Chondrocyte (in vitro differentiated cells): ENCODE results near the gene SEC14L1. TPM values are rescaled to one million over a fixed set of nuclear protein-coding genes. Genes with fewer than 3 reads are reported as not detected.
"Not testable (repeated sequence)": the region's sequence is repeated elsewhere in the genome, so short reads cannot be mapped to it uniquely, and the experiment has no call there.

Experiments used
- DNase-seq: peaks from one replicate; pipeline ENCODE4 v3.0.0; 2021; ENCODE audit warnings: mixed read lengths, low spot score
- H3K27ac Mint-ChIP-seq: one replicate; pipeline ENCODE4 v1.8.0; 2021; ENCODE audit warnings: mild to moderate bottlenecking, moderate library complexity, mixed read lengths; ENCODE audit not compliant: unreplicated experiment
- H3K27me3 Mint-ChIP-seq: 2 replicates; pipeline ENCODE4 v1.8.0; 2021; ENCODE audit warnings: low read depth, mixed read lengths
- H3K36me3 Mint-ChIP-seq: 2 replicates; pipeline ENCODE4 v1.8.0; 2021; ENCODE audit warnings: low read depth, mixed read lengths
- H3K4me1 Mint-ChIP-seq: 2 replicates; pipeline ENCODE4 v1.8.0; 2021; ENCODE audit warnings: low read depth, mild to moderate bottlenecking, mixed read lengths
- H3K4me3 Mint-ChIP-seq: one replicate; pipeline ENCODE4 v1.8.0; 2021; ENCODE audit warnings: mild to moderate bottlenecking, moderate library complexity, mixed read lengths; ENCODE audit not compliant: unreplicated experiment
- H3K9me3 Mint-ChIP-seq: 2 replicates; pipeline ENCODE4 v1.8.0; 2021; ENCODE audit warnings: low read depth, mixed read lengths
- total RNA-seq: library from RNA; stranded (reverse); gene quantifications from 3 replicates; pipeline ENCODE4 v1.2.1, GENCODE V29; 2021
- TF ChIP-seq, protein P1 (sequence below): fragments of 200-600 bp; sonication (generic); IDR thresholded peaks from 2 replicates; pipeline ENCODE4 v1.5.0; 2021; ENCODE audit warnings: antibody characterized with exemption, mild to moderate bottlenecking, moderate library complexity

SEC14L1 gene
- total RNA-seq, 1 donor from 2014 or later = 51.8 TPM

DNA sequence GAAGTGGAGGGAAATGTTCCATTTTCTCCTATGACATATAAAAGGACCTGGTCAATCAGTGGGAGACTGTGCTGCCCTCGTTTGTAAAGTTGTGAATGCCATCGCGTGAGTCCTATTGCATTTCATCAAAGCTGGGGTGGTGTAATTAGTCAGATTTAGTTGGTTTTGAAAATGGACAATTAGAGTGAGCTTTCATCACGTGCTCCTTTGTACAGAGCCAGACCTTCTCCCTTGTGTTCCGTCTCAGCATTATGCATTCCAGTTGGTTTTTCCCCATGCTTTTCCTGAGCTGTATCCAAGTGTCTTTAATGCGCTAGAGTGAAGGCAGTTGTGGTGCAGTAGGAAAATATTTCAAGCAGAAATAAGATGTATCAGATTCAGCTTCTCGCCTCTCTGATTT, 10.4 kb downstream of the SEC14L1 start:
- H3K27ac Mint-ChIP-seq = no peak overlapping the region
- TF ChIP-seq, protein P1, sequence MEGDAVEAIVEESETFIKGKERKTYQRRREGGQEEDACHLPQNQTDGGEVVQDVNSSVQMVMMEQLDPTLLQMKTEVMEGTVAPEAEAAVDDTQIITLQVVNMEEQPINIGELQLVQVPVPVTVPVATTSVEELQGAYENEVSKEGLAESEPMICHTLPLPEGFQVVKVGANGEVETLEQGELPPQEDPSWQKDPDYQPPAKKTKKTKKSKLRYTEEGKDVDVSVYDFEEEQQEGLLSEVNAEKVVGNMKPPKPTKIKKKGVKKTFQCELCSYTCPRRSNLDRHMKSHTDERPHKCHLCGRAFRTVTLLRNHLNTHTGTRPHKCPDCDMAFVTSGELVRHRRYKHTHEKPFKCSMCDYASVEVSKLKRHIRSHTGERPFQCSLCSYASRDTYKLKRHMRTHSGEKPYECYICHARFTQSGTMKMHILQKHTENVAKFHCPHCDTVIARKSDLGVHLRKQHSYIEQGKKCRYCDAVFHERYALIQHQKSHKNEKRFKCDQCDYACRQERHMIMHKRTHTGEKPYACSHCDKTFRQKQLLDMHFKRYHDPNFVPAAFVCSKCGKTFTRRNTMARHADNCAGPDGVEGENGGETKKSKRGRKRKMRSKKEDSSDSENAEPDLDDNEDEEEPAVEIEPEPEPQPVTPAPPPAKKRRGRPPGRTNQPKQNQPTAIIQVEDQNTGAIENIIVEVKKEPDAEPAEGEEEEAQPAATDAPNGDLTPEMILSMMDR = no peak
- no peak overlapping the region for H3K4me3 Mint-ChIP-seq
- H3K4me1 Mint-ChIP-seq = peaks cover 38% of the 10 kb centered on the region
- DNase-seq = no peak
- H3K27me3 Mint-ChIP-seq = no peaks in the 10 kb centered on the region
- H3K9me3 Mint-ChIP-seq = no peaks in the 10 kb centered on the region
- peaks cover 14% of the 10 kb centered on the region for H3K36me3 Mint-ChIP-seq

DNA sequence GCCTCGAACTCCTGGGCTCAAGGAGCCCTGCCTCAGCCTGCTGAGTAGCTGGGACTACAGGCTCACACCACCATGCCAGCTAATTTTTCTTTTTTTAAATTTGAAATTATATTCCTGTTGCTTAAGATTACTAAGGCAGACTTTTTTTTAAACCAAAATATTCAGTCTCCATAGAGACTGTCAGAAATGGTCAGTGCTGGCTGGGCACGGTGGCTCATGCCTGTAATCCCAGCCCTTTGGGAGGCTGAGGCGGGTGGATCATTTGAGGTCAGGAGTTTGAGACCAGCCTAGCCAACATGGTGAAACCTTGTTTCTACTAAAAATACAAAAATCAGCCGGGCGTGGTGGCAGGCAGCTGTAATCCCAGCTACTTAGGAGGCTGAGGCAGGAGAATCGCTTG, 11.3 kb downstream of the SEC14L1 start:
- H3K9me3 Mint-ChIP-seq, DNase-seq, H3K27ac Mint-ChIP-seq, H3K27me3 Mint-ChIP-seq, H3K4me3 Mint-ChIP-seq: not testable (repeated sequence)
- H3K36me3 Mint-ChIP-seq = peaks cover 14% of the 10 kb centered on the region
- peaks cover 33% of the 10 kb centered on the region for H3K4me1 Mint-ChIP-seq

DNA sequence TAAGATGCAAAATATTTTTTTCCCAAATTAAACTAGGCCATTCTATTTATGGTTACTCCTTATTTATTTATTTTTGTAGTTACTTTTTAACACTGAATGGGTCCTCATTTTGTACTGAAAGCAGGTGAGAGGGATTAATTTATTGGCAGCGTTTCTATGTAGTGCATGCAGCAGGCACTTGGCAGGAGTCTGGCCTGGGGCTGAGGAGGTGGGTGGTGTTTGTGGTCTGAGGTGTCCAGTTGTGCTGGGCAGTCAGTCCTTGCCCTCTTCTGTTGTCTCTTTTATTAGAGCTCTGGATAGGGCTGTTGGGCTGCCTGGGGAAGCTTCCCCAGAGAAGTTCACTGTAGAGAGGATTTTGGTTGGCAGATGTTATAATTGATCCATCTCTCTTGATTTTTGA, 12.7 kb downstream of the SEC14L1 start:
- peaks cover 32% of the 10 kb centered on the region for H3K4me1 Mint-ChIP-seq
- peaks cover 11% of the 10 kb centered on the region for H3K36me3 Mint-ChIP-seq

DNA sequence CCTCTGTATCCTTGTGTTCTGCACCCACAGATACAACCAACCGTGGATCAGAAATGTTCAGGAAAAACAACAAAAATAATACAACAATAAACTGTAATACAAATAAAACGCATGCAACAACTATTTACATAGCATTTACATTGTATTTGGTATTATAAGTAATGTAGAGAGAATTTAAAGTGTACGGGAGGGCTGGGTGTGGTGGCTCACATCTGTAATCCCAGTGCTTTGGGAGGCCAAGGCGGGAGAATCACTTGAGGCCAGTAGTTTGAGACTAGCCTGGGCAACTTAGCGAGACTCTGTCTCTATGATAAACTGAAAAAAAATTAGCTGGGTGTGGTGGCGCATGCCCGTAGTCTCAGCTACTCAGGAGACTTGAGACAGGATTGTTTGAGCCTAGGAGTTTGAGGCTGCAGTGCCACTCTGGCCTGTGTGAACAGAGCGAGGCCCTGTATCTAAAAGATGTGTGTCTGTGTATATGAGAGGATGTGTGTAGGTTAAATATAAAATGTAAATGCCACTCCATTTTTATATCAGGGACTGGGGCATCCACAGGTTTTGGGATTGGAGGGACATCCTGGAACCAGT, 13.3 kb downstream of the SEC14L1 start:
- TF ChIP-seq, protein P1 = no peak
- Mint-ChIP-seq H3K27ac (no peak overlapping the region), H3K36me3 (peaks cover 6% of the 10 kb centered on the region), H3K4me1 (peaks cover 26% of the 10 kb centered on the region), H3K9me3 (no peaks in the 10 kb centered on the region), H3K27me3 (no peaks in the 10 kb centered on the region), H3K4me3 (no peak overlapping the region)
- DNase-seq = no peak

More for the DNA sequence above, 12.7 kb downstream of the SEC14L1 start:
- H3K4me3 Mint-ChIP-seq = no peak overlapping the region
- no peaks in the 10 kb centered on the region for H3K9me3 Mint-ChIP-seq
- no peak overlapping the region for H3K27ac Mint-ChIP-seq
- TF ChIP-seq, protein P1 = no peak
- no peak for DNase-seq
- no peaks in the 10 kb centered on the region for H3K27me3 Mint-ChIP-seq

DNA sequence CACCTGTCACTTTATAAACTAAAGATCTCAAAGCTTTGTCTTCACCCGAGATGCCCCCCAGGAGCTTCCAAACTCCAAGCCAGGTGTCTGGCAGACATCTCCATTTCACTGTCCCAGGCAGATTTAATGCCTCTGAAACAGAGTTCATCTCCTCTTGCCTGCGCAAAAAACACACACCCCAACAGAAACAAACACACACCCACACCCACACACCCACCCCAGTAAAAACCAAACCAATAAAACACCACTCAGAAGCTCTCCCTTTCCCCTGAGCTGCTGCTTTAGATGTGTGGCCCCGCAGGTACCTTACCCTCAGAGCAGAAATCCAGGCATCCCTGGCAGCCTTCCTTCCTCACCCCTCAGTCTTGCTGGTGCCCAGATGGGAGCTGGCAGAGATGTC, 14.4 kb downstream of the SEC14L1 start:
- H3K4me1 Mint-ChIP-seq = peaks cover 32% of the 10 kb centered on the region
- H3K27me3 Mint-ChIP-seq = no peaks in the 10 kb centered on the region
- no peak overlapping the region for H3K27ac Mint-ChIP-seq
- H3K4me3 Mint-ChIP-seq = no peak overlapping the region
- TF ChIP-seq, protein P1 = no peak
- H3K36me3 Mint-ChIP-seq = peaks cover 4% of the 10 kb centered on the region
- DNase-seq = no peak
- H3K9me3 Mint-ChIP-seq = no peaks in the 10 kb centered on the region

DNA sequence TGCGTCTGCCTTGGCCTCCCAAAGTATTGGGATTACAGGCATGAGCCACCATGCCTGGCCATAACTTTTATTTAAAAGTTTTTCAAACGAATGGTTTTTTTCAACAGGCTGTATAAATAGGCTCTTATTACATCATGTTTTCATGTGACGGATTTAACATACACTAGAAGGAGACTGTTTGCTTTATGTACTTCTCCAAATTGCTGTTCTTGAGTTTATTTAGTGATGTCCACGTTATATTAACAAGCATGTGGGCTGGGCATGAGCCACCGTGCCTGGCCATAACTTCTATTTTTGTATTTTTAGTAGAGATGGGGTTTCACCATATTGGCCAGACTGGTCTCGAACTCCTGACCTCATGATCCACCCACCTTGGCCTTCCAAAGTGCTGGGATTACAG, 17.0 kb downstream of the SEC14L1 start:
- H3K4me1 Mint-ChIP-seq = peaks cover 41% of the 10 kb centered on the region
- not testable (repeated sequence) for H3K9me3 Mint-ChIP-seq, H3K36me3 Mint-ChIP-seq, H3K27me3 Mint-ChIP-seq, DNase-seq, H3K27ac Mint-ChIP-seq, H3K4me3 Mint-ChIP-seq
